ENCODE data around the gene SALL4. TPM values are rescaled to one million over a fixed set of nuclear protein-coding genes. Genes with fewer than 3 reads are reported as not detected.
"Not testable (repeated sequence)": the region's sequence is repeated elsewhere in the genome, so short reads cannot be mapped to it uniquely, and the experiment has no call there.

SALL4 gene
- total RNA-seq = 1 to 10 TPM in 1 of 2 donors, not detected in 1; 2.0 TPM

DNA sequence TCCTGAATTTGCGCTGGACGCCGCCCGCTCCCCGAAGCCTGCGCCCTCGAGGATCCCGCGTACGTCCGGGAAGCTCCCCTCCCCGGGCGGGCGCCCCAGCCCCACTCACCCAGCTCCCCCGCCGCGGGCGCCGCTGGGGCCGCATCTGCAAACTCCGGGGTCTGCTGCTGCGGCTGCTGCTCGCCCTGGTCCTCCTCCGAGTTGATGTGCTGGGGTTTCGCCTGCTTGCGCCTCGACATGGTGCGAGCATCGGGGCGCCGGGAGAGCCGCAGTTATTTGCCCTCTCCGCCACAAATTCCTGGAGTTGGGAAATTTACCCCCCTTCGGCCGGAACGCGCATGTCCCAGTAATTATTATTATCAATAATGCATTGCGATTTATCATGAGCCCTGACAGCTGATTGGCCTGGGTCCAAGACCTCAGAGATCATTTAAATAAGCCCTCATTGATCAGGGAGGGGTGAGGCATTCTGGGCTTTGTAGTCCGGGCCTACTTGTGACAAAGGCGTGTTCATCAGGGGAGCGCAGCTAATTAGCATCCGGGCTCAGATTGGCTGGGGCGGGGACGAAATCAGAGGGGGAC lies at the start of gene SALL4:
TSS of gene SALL4 (minus strand) at position 352 of the 582 bp plus-strand sequence. CDS start at position 239, 113 bp downstream.
- DNase-seq (ENCODE audit: low spot score) (no peak), ATAC-seq (no peak)
- Mint-ChIP-seq H3K9me3 (no peaks in the 10 kb centered on the region), H3K27ac (peak within 1 kb of the TSS in 1 of 2 donors; percentile 83), H3K4me3 (peak within 1 kb of the TSS; percentile 78), H3K27me3 (peaks cover 7 to 32% of the 10 kb centered on the region in 2 donors), H3K4me1 (ENCODE audit: low read depth in 2 of 2) (peaks cover 5 to 18% of the 10 kb centered on the region in 2 donors), H3K36me3 (no peaks in the 10 kb centered on the region)

- Mint-ChIP-seq H3K27me3 (peaks cover under 1 to 3% of the 10 kb centered on the region in 2 donors), H3K4me3 (no peak overlapping the region), H3K36me3 (no peaks in the 10 kb centered on the region), H3K4me1 (ENCODE audit: low read depth in 2 of 2) (no peaks in the 10 kb centered on the region), H3K9me3 (no peaks in the 10 kb centered on the region), H3K27ac (no peak overlapping the region)
- no peak for ATAC-seq
- no peak for DNase-seq (ENCODE audit: low spot score)
Measured at GRCh38 chr20:51848346-51848745, 46.0 kb upstream of the SALL4 start.

DNA sequence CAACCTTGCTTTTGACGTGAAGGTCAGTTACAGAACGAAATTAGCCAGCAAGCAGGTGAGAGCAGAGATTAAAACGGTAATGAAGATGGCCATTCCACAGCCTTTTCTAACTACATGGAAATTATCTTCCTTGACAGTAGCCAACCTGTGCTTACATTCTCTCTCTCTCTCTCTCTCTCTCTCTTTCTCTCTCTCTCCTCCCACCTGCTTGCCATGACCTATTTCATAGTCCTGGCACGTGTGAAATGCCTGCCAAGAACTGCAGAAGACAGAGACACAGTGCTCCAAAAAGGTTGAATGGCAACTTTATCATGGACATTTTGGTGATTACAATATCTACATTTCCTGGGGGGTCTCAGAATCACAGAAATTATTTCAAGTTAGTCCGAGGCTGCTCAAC lies 38.5 kb upstream of the SALL4 start:
- ATAC-seq = no peak

GRCh38 chr20:51837876-51838420 lies 35.6 kb upstream of the SALL4 start:
- DNase-seq (ENCODE audit: low spot score) (no peak), ATAC-seq (no peak)
- no peaks in the 10 kb centered on the region for H3K4me1 Mint-ChIP-seq (ENCODE audit: low read depth in 2 of 2)

More for the DNA sequence above, 38.5 kb upstream of the SALL4 start:
- Mint-ChIP-seq H3K27me3 (peaks cover 5 to 9% of the 10 kb centered on the region in 2 donors), H3K9me3 (no peaks in the 10 kb centered on the region), H3K4me3 (no peak overlapping the region), H3K4me1 (ENCODE audit: low read depth in 2 of 2) (no peaks in the 10 kb centered on the region), H3K27ac (no peak overlapping the region), H3K36me3 (no peaks in the 10 kb centered on the region)
- DNase-seq (ENCODE audit: low spot score) = no peak

DNA sequence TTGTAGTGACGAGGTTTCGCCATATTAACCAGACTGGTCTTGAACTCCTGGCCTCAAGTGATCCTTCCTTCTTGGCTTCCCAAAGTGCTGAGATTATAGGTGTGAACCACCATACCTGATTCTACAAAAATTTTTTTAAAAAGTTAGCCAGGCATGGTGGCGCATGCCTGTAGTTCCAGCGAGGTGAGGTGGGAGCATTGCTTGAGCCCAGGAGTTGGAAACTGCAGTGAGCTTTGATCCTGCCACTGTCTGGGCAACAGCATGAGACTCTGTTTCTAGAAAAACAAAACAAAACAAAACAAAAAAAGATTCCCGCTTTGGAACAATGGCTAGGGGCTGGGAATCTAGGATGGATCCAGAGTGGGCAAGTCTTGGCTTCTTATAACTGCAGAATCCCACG lies 35.1 kb upstream of the SALL4 start:
- Mint-ChIP-seq H3K27me3 (no peaks in the 10 kb centered on the region), H3K36me3 (no peaks in the 10 kb centered on the region), H3K4me3 (no peak overlapping the region), H3K4me1 (ENCODE audit: low read depth in 2 of 2) (no peaks in the 10 kb centered on the region), H3K27ac (no peak overlapping the region), H3K9me3 (no peaks in the 10 kb centered on the region)
- ATAC-seq (no peak), DNase-seq (ENCODE audit: low spot score) (no peak)

More at GRCh38 chr20:51837876-51838420, 35.6 kb upstream of the SALL4 start:
- Mint-ChIP-seq H3K9me3 (no peaks in the 10 kb centered on the region), H3K4me3 (no peak overlapping the region), H3K27ac (no peak overlapping the region), H3K36me3 (no peaks in the 10 kb centered on the region), H3K27me3 (peaks cover under 1 to 2% of the 10 kb centered on the region in 2 donors)

GRCh38 chr20:51833326-51833725 lies 31.0 kb upstream of the SALL4 start:
- peaks cover 0 to 5% of the 10 kb centered on the region in 2 donors for H3K4me1 Mint-ChIP-seq (ENCODE audit: low read depth in 2 of 2)
- ATAC-seq (no peak), DNase-seq (ENCODE audit: low spot score) (no peak)
- H3K36me3 Mint-ChIP-seq = no peaks in the 10 kb centered on the region
- H3K4me3 Mint-ChIP-seq = no peak overlapping the region
- H3K9me3 Mint-ChIP-seq = no peaks in the 10 kb centered on the region
- H3K27ac Mint-ChIP-seq = no peak overlapping the region
- H3K27me3 Mint-ChIP-seq = no peaks in the 10 kb centered on the region

DNA sequence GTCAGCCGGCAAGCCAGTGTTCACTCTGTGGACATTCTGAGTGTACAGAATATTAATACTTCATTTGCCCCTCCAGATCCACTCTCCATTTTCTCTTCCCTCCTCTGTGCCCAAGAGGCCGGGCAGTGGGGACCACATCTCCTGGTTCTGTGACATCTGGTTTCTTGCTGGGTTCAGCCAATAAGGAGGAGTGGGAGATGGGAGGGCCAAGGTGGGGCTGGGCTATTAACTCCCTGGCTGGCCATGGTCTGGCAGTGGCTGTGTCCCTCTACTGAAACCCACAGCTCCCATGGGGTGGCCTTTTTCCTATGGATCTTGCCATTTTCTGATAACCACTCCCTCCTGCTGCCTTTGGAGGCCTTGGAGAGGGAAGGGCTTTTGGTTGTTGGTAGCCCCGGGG lies 30.0 kb upstream of the SALL4 start:
- Mint-ChIP-seq H3K36me3 (no peaks in the 10 kb centered on the region), H3K4me3 (no peak overlapping the region), H3K4me1 (ENCODE audit: low read depth in 2 of 2) (peaks cover 0 to 5% of the 10 kb centered on the region in 2 donors), H3K9me3 (no peaks in the 10 kb centered on the region), H3K27me3 (no peaks in the 10 kb centered on the region), H3K27ac (no peak overlapping the region)
- no peak for DNase-seq (ENCODE audit: low spot score)
- no peak for ATAC-seq

- Mint-ChIP-seq H3K27ac (no peak overlapping the region), H3K36me3 (no peaks in the 10 kb centered on the region), H3K4me3 (no peak overlapping the region), H3K27me3 (no peaks in the 10 kb centered on the region), H3K4me1 (ENCODE audit: low read depth in 2 of 2) (peaks cover 0 to 5% of the 10 kb centered on the region in 2 donors), H3K9me3 (no peaks in the 10 kb centered on the region)
- DNase-seq (ENCODE audit: low spot score) (no peak), ATAC-seq (no peak)
Measured at GRCh38 chr20:51831866-51832265, 29.5 kb upstream of the SALL4 start.

DNA sequence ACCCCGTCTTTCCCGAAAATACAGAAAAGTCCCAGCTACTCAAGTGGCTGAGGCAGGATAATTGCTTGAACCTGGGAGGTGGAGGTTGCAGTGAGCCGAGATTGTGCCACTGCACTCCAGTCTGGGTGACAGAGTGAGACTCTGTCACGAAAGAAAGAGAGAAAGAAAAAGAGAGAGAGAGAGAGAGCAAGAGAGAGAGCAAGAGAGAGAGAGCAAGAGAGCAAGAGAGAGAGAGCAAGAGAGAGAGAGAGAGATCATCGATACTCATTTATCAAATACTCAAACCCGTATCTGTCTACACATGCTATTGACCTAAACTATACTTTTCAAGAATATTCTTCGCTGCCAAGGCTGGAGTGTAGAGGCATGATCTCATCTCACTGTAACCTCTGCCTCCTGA lies 28.2 kb upstream of the SALL4 start:
- H3K4me3 Mint-ChIP-seq = no peak overlapping the region
- no peaks in the 10 kb centered on the region for H3K36me3 Mint-ChIP-seq
- DNase-seq (ENCODE audit: low spot score) = no peak
- no peaks in the 10 kb centered on the region for H3K9me3 Mint-ChIP-seq
- no peak for ATAC-seq
- no peak overlapping the region for H3K27ac Mint-ChIP-seq
- peaks cover 0 to 5% of the 10 kb centered on the region in 2 donors for H3K4me1 Mint-ChIP-seq (ENCODE audit: low read depth in 2 of 2)
- no peaks in the 10 kb centered on the region for H3K27me3 Mint-ChIP-seq

DNA sequence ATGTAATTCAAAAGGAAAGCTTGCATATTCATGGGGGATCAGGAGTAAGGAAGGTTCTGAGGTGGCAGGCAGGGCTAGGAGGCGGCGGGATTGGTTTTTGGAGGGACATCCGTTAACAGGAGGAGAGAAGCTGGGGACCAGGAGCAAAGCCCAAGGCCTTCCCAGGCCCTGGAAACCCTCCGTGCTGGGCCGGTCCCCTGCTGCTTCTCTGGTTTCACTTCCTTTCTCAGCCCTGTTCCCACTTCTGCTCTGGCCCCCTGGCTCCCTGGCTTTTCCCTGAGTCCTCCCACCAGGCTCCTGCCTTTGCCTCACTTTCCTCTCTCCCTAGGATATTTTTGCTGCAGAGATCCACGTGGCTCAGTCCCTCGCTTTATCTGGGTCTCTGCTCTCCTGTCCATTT lies 26.4 kb upstream of the SALL4 start:
- peaks cover 0 to 5% of the 10 kb centered on the region in 2 donors for H3K4me1 Mint-ChIP-seq (ENCODE audit: low read depth in 2 of 2)
- ATAC-seq (no peak), DNase-seq (ENCODE audit: low spot score) (no peak)
- H3K36me3 Mint-ChIP-seq = no peaks in the 10 kb centered on the region
- H3K9me3 Mint-ChIP-seq = no peaks in the 10 kb centered on the region
- H3K27ac Mint-ChIP-seq = no peak overlapping the region
- H3K27me3 Mint-ChIP-seq = no peaks in the 10 kb centered on the region
- H3K4me3 Mint-ChIP-seq = no peak overlapping the region

DNA sequence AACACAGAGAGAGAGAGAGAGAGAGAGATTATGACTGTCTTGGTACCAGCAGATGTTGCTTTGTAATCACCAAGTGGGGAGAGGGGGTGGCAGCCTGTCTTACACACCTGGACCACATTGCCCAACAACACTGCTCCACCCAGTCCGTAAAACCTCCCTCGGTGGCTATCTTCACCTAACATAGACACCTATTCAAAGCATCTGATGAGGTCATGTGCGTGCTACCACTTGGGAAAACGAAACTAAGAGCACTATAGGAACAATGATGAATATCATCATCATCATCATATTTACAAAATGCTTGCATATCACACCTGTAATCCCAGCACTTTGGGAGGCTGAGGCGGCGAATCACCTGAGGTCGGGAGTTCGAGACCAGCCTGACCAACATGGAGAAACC lies 24.1 kb upstream of the SALL4 start:
- Mint-ChIP-seq H3K36me3 (no peaks in the 10 kb centered on the region), H3K4me1 (ENCODE audit: low read depth in 2 of 2) (peaks cover 0 to 5% of the 10 kb centered on the region in 2 donors), H3K4me3 (no peak overlapping the region), H3K27ac (no peak overlapping the region), H3K9me3 (no peaks in the 10 kb centered on the region), H3K27me3 (no peaks in the 10 kb centered on the region)
- DNase-seq (ENCODE audit: low spot score) (no peak), ATAC-seq (no peak)

GRCh38 chr20:51818479-51819008 lies 16.2 kb upstream of the SALL4 start:
- Mint-ChIP-seq H3K27me3 (peaks cover 0 to 19% of the 10 kb centered on the region in 2 donors), H3K4me1 (ENCODE audit: low read depth in 2 of 2) (no peaks in the 10 kb centered on the region), H3K4me3 (no peak overlapping the region), H3K9me3 (no peaks in the 10 kb centered on the region), H3K36me3 (no peaks in the 10 kb centered on the region), H3K27ac (no peak overlapping the region)
- no peak for DNase-seq (ENCODE audit: low spot score)
- no peak for ATAC-seq

GRCh38 chr20:51816856-51817255 lies 14.5 kb upstream of the SALL4 start:
- H3K9me3 Mint-ChIP-seq; H3K4me3 Mint-ChIP-seq; H3K27ac Mint-ChIP-seq; H3K4me1 Mint-ChIP-seq (ENCODE audit: low read depth in 2 of 2); DNase-seq (ENCODE audit: low spot score); ATAC-seq; H3K36me3 Mint-ChIP-seq: not testable (repeated sequence)
- peaks cover 0 to 25% of the 10 kb centered on the region in 2 donors for H3K27me3 Mint-ChIP-seq

GRCh38 chr20:51815383-51816076 lies 13.2 kb upstream of the SALL4 start:
- H3K27me3 Mint-ChIP-seq = peaks cover 0 to 25% of the 10 kb centered on the region in 2 donors

More at GRCh38 chr20:51815383-51816076, 13.2 kb upstream of the SALL4 start:
- Mint-ChIP-seq H3K27ac (no peak overlapping the region), H3K4me1 (ENCODE audit: low read depth in 2 of 2) (no peaks in the 10 kb centered on the region), H3K36me3 (no peaks in the 10 kb centered on the region), H3K9me3 (no peaks in the 10 kb centered on the region), H3K4me3 (no peak overlapping the region)
- ATAC-seq = no peak
- DNase-seq (ENCODE audit: low spot score) = no peak

Data from natural killer cell treated with Interleukin-12 subunit alpha and Interleukin-12 subunit beta and Interleukin-15 and Interleukin-18, amount 100 ng/mL, for 72 hours (primary cell).